Ectodermal cell (in vitro differentiated cells): Measurements from ENCODE around the gene IL10RB.
"Not testable (repeated sequence)": the region's sequence is repeated elsewhere in the genome, so short reads cannot be mapped to it uniquely, and the experiment has no call there.

Experiments used
- H3K27ac ChIP-seq: 2 replicates; pipeline ENCODE4 v1.7.0; 2013; ENCODE audit warnings: mild to moderate bottlenecking, low read depth, low read length; ENCODE audit not compliant: insufficient read depth, poor library complexity, severe bottlenecking
- H3K27me3 ChIP-seq: 2 replicates; pipeline ENCODE4 v1.7.0; 2013; ENCODE audit warnings: mild to moderate bottlenecking, low read length; ENCODE audit not compliant: insufficient read depth, control insufficient read depth, poor library complexity, severe bottlenecking
- H3K36me3 ChIP-seq: one replicate; pipeline ENCODE4 v1.7.0; 2013; ENCODE audit warnings: low read length; ENCODE audit not compliant: control insufficient read depth, insufficient read depth
- H3K4me1 ChIP-seq: one replicate; pipeline ENCODE4 v1.7.0; 2013; ENCODE audit warnings: low read length; ENCODE audit not compliant: control insufficient read depth, insufficient read depth
- H3K4me3 ChIP-seq: 2 replicates; pipeline ENCODE4 v1.7.0; 2013; ENCODE audit warnings: low read depth, low read length, control low read depth; ENCODE audit not compliant: insufficient read depth
- H3K9me3 ChIP-seq: 2 replicates; pipeline ENCODE4 v1.7.0; 2013; ENCODE audit warnings: mild to moderate bottlenecking, low read length, moderate library complexity; ENCODE audit not compliant: control insufficient read depth
- WGBS, 2 experiments: methylation state at CpG; one replicate each; pipeline ENCODE4 v1.1.7; 2013; ENCODE audit warnings: missing lambda C conversion rate in 2 of 2; 5-methylcytosine and 5-hydroxymethylcytosine counted together

IL10RB gene

DNA sequence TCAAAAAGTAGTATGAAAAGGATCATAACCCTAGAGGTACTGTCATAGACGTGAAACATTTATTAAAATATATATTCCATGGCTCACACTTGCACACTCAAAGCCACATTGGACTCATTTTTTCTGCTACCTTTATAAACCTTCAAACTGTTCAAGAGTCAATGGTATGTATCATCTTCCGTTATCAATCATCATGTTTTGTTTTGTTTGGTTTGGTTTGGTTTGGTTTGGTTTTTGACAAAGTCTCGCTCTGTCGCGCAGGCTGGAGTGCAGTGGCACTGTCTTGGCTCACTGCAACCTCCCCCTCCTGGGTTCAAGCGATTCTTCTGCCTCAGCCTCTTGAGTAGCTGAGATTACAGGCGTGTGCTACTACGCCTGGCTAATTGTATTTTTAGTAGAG is 34.6 kb upstream of the IL10RB start:
- H3K27me3 ChIP-seq: no peaks in the 10 kb centered on the region
- no peak overlapping the region for H3K4me3 ChIP-seq
- peaks cover 7% of the 10 kb centered on the region for H3K4me1 ChIP-seq
- WGBS, 2 experiments: 85 to 91% methylated on average over 8 of the region's 8 CpGs
- H3K27ac ChIP-seq: no peak overlapping the region
- H3K36me3 ChIP-seq: no peaks in the 10 kb centered on the region
- H3K9me3 ChIP-seq: no peaks in the 10 kb centered on the region

DNA sequence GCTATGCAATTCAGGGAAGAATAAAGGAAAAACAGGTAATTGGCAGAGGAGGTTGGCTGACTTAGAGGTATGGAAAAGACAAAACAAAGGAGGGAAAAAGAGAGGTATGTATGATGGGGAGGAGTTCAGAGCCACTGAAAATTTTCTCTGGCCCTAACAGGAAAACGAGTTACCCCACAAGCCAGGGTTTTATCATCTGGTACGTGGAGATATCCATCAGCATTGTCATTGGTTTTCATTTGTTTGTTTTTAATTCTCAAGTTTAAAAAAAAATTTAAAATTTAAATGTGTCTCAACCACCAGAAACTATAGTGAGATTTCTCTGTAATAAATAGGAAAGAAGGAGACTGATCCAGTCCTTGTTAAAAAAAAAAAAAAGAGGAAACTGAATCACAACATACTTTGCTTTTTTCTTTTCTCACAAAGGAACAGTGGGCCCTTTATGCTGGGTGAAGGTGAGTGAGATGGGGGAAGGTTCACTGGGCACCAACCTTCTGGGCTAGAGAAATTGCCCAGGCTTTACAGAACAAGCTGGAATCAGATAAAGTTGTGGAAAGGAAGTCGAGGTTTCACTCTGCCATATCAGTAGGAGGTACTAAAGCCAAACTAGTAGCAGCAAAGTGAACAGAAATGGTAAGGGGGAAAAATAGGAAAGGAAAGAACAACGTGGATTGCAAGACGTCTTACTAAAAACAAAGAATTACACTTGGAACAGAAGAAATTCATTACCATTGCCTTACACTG is 33.7 kb upstream of the IL10RB start:
- H3K9me3 ChIP-seq: no peaks in the 10 kb centered on the region
- no peak overlapping the region for H3K4me3 ChIP-seq
- H3K4me1 ChIP-seq: peaks cover 7% of the 10 kb centered on the region
- no peaks in the 10 kb centered on the region for H3K27me3 ChIP-seq
- no peaks in the 10 kb centered on the region for H3K36me3 ChIP-seq
- no peak overlapping the region for H3K27ac ChIP-seq
- 77 to 86% methylated on average over 4 of the region's 5 CpGs for WGBS, 2 experiments

DNA sequence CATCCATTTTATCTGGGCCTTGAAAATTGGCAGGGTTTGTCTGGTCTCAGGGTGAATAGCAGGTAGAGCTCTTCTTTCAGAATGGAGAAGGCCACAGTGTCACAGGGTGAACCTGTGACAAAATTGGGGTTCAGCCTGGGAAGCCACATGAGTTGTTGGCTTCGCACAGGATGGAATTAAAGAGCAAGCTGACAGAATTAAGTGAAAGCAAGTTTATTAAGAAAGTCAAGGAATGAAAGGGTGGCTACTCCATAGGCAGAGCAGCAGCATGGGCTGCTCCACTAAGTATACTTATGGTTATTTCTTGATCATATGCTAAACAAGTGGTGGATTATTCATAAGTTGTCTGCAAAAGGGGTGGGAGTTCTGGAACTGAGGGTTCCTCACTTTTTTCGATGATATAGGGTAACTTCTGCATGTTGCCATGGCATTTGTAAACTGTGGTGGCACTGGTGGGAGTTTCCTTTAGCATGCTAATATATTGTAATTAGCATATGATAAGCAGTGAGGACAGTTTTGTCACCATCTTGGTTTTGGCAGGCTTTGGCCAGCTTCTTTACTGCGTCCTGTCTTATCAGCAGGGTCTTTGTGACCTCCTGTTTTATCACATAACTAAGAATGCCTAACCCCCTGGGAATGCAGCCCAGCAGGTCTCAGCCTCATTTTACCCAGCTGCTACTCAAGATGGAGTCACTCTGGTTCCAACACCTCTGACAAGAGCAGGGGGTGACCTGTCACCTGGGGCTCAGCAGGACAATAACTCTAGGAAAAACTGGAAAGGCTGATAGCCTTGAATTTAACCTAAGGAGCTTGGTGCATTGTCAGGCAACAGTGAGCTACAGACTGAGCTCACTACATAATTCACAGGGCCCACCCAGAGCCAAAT is 31.3 kb upstream of the IL10RB start:
- H3K27ac ChIP-seq: no peak overlapping the region
- WGBS, 2 experiments: 86 to 87% methylated on average over 3 of the region's 3 CpGs
- H3K9me3 ChIP-seq: no peaks in the 10 kb centered on the region
- H3K4me1 ChIP-seq: peaks cover 7% of the 10 kb centered on the region
- H3K4me3 ChIP-seq: no peak overlapping the region
- no peaks in the 10 kb centered on the region for H3K27me3 ChIP-seq
- H3K36me3 ChIP-seq: no peaks in the 10 kb centered on the region

- H3K27ac ChIP-seq: no peak overlapping the region
- H3K4me3 ChIP-seq: no peak overlapping the region
- WGBS, 2 experiments: 92 to 94% methylated on average over 6 of the region's 6 CpGs
Observed at GRCh38 chr21:33236013-33236686, 30.0 kb upstream of the IL10RB start.

GRCh38 chr21:33236766-33237165 is 29.4 kb upstream of the IL10RB start:
- H3K27me3 ChIP-seq: no peaks in the 10 kb centered on the region
- H3K4me3 ChIP-seq: no peak overlapping the region
- WGBS, 2 experiments: 82 to 86% methylated on average over 2 of the region's 2 CpGs
- H3K4me1 ChIP-seq: peaks cover 7% of the 10 kb centered on the region
- no peak overlapping the region for H3K27ac ChIP-seq
- peaks cover 1% of the 10 kb centered on the region for H3K36me3 ChIP-seq
- H3K9me3 ChIP-seq: no peaks in the 10 kb centered on the region

More at GRCh38 chr21:33236013-33236686, 30.0 kb upstream of the IL10RB start:
- Histone ChIP-seq H3K27me3 (no peaks in the 10 kb centered on the region), H3K36me3 (no peaks in the 10 kb centered on the region), H3K9me3 (no peaks in the 10 kb centered on the region), H3K4me1 (peaks cover 7% of the 10 kb centered on the region)

DNA sequence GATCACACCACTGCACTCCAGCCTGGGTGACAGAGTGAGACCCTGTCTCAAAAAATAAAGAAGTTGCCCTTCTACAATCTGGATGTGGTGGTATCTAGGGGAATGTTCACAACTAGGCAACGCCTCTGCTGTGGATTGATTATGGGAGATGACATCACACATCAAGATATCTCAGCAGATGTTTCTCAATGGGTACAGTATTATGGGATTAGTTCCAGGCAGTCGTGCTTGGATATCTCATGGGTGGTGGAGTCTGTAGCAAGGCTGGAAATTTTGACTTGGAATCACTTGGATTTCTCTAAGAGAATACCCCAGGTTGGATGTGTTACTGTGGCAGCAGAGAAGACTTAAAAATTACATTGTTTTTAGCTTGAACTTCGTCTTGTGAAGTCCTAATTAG is 28.7 kb upstream of the IL10RB start:
- Histone ChIP-seq H3K27me3 (no peaks in the 10 kb centered on the region), H3K9me3 (no peaks in the 10 kb centered on the region), H3K4me3 (no peak overlapping the region), H3K36me3 (peaks cover 6% of the 10 kb centered on the region), H3K27ac (no peak overlapping the region), H3K4me1 (peaks cover 4% of the 10 kb centered on the region)
- 95 to 99% methylated on average over 3 of the region's 3 CpGs for WGBS, 2 experiments

DNA sequence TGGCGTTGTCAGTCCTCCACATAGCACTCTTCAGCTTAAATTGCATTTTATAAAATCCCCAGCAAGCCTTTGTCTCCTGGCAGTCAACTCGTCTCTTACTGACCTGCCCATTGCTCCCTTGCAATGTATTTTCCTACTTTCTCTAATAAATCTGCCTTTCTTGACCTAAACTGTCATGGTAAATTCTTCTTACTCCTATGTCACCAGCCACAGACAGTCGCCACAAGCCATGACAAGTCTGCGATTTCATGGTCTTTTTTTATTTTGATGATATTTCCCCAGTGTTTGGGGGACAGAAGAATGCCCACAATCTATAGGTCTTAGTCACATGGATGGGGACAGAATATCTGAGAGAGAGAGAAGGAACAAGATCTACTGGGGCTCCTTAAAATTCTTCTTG is 28.0 kb upstream of the IL10RB start:
- H3K27ac ChIP-seq: no peak overlapping the region
- H3K4me1 ChIP-seq: no peaks in the 10 kb centered on the region
- H3K9me3 ChIP-seq: no peaks in the 10 kb centered on the region
- no peak overlapping the region for H3K4me3 ChIP-seq
- WGBS, 2 experiments: 93 to 97% methylated on average over 4 of the region's 4 CpGs
- no peaks in the 10 kb centered on the region for H3K27me3 ChIP-seq
- H3K36me3 ChIP-seq: peaks cover 6% of the 10 kb centered on the region

GRCh38 chr21:33238565-33239255 is 27.5 kb upstream of the IL10RB start:
- Histone ChIP-seq H3K9me3 (no peaks in the 10 kb centered on the region), H3K4me3 (no peak overlapping the region), H3K27me3 (no peaks in the 10 kb centered on the region), H3K27ac (no peak overlapping the region), H3K36me3 (peaks cover 6% of the 10 kb centered on the region), H3K4me1 (no peaks in the 10 kb centered on the region)
- 85 to 86% methylated on average over 5 to 7 of the region's 7 CpGs for WGBS, 2 experiments

GRCh38 chr21:33239559-33240127 is 26.5 kb upstream of the IL10RB start:
- H3K36me3 ChIP-seq: not testable (repeated sequence)

More at GRCh38 chr21:33239559-33240127, 26.5 kb upstream of the IL10RB start:
- H3K4me1 ChIP-seq, H3K27ac ChIP-seq, H3K27me3 ChIP-seq, H3K4me3 ChIP-seq, H3K9me3 ChIP-seq: not testable (repeated sequence)
